ENCODE data around the gene ISYNA1.

Gene ISYNA1

DNA sequence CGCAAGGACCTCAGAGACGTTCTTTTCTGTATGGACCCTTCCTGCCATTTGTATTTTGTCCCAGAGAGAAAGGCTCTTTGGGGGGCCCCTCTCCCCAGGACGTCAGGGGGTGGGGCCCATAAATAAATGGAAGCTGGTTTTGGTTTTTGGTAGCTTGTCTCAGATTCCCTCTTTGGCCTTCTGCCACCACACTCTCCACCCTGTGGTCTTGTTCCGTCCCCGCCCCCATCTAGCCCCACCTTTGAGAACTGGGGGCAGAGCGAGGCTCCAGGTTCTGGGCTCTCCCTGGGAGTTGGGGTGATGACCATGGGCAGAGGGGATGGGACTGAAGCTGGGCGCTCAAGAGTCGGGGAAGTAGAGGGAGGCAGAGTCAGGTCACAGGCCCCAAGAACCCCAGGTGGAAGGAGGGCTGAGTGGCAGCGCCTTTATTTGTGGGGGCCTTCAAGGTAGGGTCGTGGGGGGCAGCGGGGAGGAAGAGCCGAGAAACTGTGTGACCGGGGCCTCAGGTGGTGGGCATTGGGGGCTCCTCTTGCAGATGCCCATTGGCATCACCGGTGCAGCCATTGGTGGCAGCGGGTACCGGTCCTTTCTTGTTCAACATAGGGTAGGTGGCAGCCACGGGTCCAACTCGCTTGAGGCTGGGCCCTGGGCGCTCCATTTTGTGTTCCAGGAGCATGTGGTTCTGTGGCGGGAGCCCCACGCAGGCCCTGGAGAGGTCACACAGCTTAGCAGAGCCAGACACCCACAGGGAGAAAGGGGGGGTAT is 3.3 kb downstream of the ISYNA1 start:
- H3K4me2 ChIP-seq (ENCODE audit: low read length): peak overlapping the region; percentile 73
- no peaks in the 10 kb centered on the region for H3K36me3 ChIP-seq (ENCODE audit: control insufficient read depth, insufficient read depth, low read length)
- peak overlapping the region; percentile 34 for H3K4me3 ChIP-seq (ENCODE audit: low read depth, low read length)
- peaks cover 5% of the 10 kb centered on the region for H3K79me2 ChIP-seq
- TF ChIP-seq, protein P1, sequence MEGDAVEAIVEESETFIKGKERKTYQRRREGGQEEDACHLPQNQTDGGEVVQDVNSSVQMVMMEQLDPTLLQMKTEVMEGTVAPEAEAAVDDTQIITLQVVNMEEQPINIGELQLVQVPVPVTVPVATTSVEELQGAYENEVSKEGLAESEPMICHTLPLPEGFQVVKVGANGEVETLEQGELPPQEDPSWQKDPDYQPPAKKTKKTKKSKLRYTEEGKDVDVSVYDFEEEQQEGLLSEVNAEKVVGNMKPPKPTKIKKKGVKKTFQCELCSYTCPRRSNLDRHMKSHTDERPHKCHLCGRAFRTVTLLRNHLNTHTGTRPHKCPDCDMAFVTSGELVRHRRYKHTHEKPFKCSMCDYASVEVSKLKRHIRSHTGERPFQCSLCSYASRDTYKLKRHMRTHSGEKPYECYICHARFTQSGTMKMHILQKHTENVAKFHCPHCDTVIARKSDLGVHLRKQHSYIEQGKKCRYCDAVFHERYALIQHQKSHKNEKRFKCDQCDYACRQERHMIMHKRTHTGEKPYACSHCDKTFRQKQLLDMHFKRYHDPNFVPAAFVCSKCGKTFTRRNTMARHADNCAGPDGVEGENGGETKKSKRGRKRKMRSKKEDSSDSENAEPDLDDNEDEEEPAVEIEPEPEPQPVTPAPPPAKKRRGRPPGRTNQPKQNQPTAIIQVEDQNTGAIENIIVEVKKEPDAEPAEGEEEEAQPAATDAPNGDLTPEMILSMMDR (IDR thresholded peaks at IDR 0.05): no peak
- H3K27ac ChIP-seq: peak overlapping the region; percentile 63
- peaks cover 22% of the 10 kb centered on the region for H3K4me1 ChIP-seq
- H3K9ac ChIP-seq: no peak overlapping the region
- H2AFZ ChIP-seq: no peak overlapping the region
- no peaks in the 10 kb centered on the region for H3K9me3 ChIP-seq (ENCODE audit: control insufficient read depth, low read length)
- H3K27me3 ChIP-seq (ENCODE audit: control insufficient read depth, insufficient read depth, low read length): no peaks in the 10 kb centered on the region

- H3K4me2 ChIP-seq (ENCODE audit: low read length): peak overlapping the region; percentile 73
- peaks cover 23% of the 10 kb centered on the region for H3K4me1 ChIP-seq
- H3K36me3 ChIP-seq (ENCODE audit: control insufficient read depth, insufficient read depth, low read length): no peaks in the 10 kb centered on the region
- H3K79me2 ChIP-seq: peaks cover 7% of the 10 kb centered on the region
- TF ChIP-seq, protein P1 (IDR thresholded peaks at IDR 0.05): no peak
- no peak overlapping the region for H2AFZ ChIP-seq
- H3K27me3 ChIP-seq (ENCODE audit: control insufficient read depth, insufficient read depth, low read length): no peaks in the 10 kb centered on the region
- no peak overlapping the region for H3K9ac ChIP-seq
- peak overlapping the region; percentile 63 for H3K27ac ChIP-seq
- no peaks in the 10 kb centered on the region for H3K9me3 ChIP-seq (ENCODE audit: control insufficient read depth, low read length)
- peak overlapping the region; percentile 34 for H3K4me3 ChIP-seq (ENCODE audit: low read depth, low read length)
Observed at GRCh38 chr19:18433735-18434398, 4.1 kb downstream of the ISYNA1 start.

- peaks cover 19% of the 10 kb centered on the region for H3K4me1 ChIP-seq
- peak overlapping the region; percentile 78 for H3K4me3 ChIP-seq (ENCODE audit: low read depth, low read length)
- peak overlapping the region; percentile 93 for H3K4me2 ChIP-seq (ENCODE audit: low read length)
- TF ChIP-seq, protein P1 (IDR thresholded peaks at IDR 0.05): no peak
- no peaks in the 10 kb centered on the region for H3K36me3 ChIP-seq (ENCODE audit: control insufficient read depth, insufficient read depth, low read length)
- H3K27ac ChIP-seq: peak overlapping the region; percentile 84
- H2AFZ ChIP-seq: peak overlapping the region; percentile 75
- H3K9me3 ChIP-seq (ENCODE audit: control insufficient read depth, low read length): no peaks in the 10 kb centered on the region
- H3K9ac ChIP-seq: no peak overlapping the region
- H3K79me2 ChIP-seq: peaks cover 7% of the 10 kb centered on the region
- H3K27me3 ChIP-seq (ENCODE audit: control insufficient read depth, insufficient read depth, low read length): no peaks in the 10 kb centered on the region
Observed at GRCh38 chr19:18433015-18433691, 4.8 kb downstream of the ISYNA1 start.

- no peaks in the 10 kb centered on the region for H3K36me3 ChIP-seq (ENCODE audit: control insufficient read depth, insufficient read depth, low read length)
- H3K27me3 ChIP-seq (ENCODE audit: control insufficient read depth, insufficient read depth, low read length): no peaks in the 10 kb centered on the region
- H3K4me2 ChIP-seq (ENCODE audit: low read length): peak overlapping the region; percentile 93
- no peak overlapping the region for H3K9ac ChIP-seq
- no peaks in the 10 kb centered on the region for H3K9me3 ChIP-seq (ENCODE audit: control insufficient read depth, low read length)
- H3K4me1 ChIP-seq: peaks cover 19% of the 10 kb centered on the region
- peaks cover 7% of the 10 kb centered on the region for H3K79me2 ChIP-seq
- peak overlapping the region; percentile 78 for H3K4me3 ChIP-seq (ENCODE audit: low read depth, low read length)
- TF ChIP-seq, protein P1 (IDR thresholded peaks at IDR 0.05): no peak
- peak overlapping the region; percentile 84 for H3K27ac ChIP-seq
- H2AFZ ChIP-seq: peak overlapping the region; percentile 75
Observed at GRCh38 chr19:18432275-18433014, 5.5 kb downstream of the ISYNA1 start.
